Measurements from ENCODE around the gene CDH6.

Gene CDH6

DNA sequence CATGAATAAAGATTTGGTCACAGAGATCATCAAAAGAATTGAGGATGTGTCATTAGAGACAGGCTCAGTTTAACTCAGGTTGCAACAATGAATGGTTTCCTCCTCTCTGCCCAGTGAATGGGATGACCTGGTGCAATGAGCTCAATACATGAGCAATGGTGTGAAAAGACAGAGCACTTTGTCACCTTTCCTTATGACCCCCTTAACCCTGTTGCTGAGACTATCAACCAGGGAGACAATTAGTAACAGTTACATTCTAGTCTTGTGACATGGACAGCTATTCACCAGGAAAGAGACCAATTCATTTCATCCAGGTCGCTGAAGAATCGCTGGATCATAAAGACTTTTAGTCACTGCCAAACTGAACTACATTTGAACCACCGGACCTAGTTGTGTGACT lies 19.9 kb upstream of the CDH6 start:
- Histone ChIP-seq H3K27me3 (ENCODE audit: low read depth, low read length) (no peaks in the 10 kb centered on the region), H3K9me3 (ENCODE audit: control insufficient read depth in 1 of 2, low read length in 2 of 2) (no peaks in the 10 kb centered on the region), H3K27ac (ENCODE audit: low read length) (no peak overlapping the region), H3K4me3 (ENCODE audit: low read depth in 1 of 2, low read length in 2 of 2) (no peak overlapping the region), H3K4me1 (ENCODE audit: control insufficient read depth in 1 of 2, insufficient read depth in 2 of 2, low read length in 2 of 2) (no peaks in the 10 kb centered on the region), H3K36me3 (ENCODE audit: control insufficient read depth in 1 of 2, insufficient read depth in 2 of 2, low read length in 2 of 2) (no peaks in the 10 kb centered on the region)

- H3K9me3 ChIP-seq (ENCODE audit: control insufficient read depth in 1 of 2, low read length in 2 of 2): no peaks in the 10 kb centered on the region
- H3K27ac ChIP-seq (ENCODE audit: low read length): no peak overlapping the region
- H3K4me3 ChIP-seq (ENCODE audit: low read depth in 1 of 2, low read length in 2 of 2): no peak overlapping the region
- no peaks in the 10 kb centered on the region for H3K36me3 ChIP-seq (ENCODE audit: control insufficient read depth in 1 of 2, insufficient read depth in 2 of 2, low read length in 2 of 2)
- no peaks in the 10 kb centered on the region for H3K27me3 ChIP-seq (ENCODE audit: low read depth, low read length)
- no peaks in the 10 kb centered on the region for H3K4me1 ChIP-seq (ENCODE audit: control insufficient read depth in 1 of 2, insufficient read depth in 2 of 2, low read length in 2 of 2)
Observed at GRCh38 chr5:31181376-31181987, 12.0 kb upstream of the CDH6 start.

DNA sequence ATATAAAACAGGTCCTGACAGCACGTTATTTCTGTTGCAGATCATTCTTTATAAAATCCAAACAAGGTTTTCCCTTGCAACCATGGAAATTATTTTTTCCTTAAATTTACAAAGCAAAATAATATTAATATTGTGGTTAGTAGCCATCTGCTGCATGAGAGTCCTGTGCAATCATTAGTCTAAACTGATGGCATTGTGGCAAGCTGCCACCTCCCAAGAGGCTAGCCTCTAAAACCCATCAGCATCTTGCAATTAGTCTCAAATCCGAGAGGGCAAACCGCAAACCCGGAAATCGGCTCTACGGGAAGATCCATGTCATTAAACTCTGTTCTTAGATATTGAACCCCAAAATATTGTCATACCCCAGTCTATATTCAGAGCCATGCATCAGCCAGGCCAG lies 11.3 kb upstream of the CDH6 start:
- Histone ChIP-seq H3K27ac (ENCODE audit: low read length) (no peak overlapping the region), H3K4me1 (ENCODE audit: control insufficient read depth in 1 of 2, insufficient read depth in 2 of 2, low read length in 2 of 2) (no peaks in the 10 kb centered on the region), H3K9me3 (ENCODE audit: control insufficient read depth in 1 of 2, low read length in 2 of 2) (no peaks in the 10 kb centered on the region), H3K36me3 (ENCODE audit: control insufficient read depth in 1 of 2, insufficient read depth in 2 of 2, low read length in 2 of 2) (no peaks in the 10 kb centered on the region), H3K27me3 (ENCODE audit: low read depth, low read length) (no peaks in the 10 kb centered on the region), H3K4me3 (ENCODE audit: low read depth in 1 of 2, low read length in 2 of 2) (no peak overlapping the region)

DNA sequence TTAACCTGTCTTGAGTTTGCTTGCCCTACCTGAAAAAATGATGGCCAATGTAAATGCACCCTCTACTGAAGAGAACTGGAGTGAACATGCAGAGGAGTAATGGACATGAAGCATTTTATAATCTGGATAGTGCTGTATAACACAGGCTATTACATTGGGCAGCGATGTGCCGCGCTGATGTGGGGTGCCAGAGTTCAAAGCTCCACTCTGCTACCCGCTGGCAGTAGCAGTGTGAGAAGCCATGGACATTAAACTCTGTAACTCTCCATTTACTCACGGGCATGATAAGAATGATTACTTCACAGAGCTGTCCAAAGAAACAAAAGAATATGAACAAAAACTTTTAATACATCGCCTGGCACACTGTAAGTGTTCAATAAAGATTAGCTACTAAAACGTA lies 7.5 kb upstream of the CDH6 start:
- H3K4me3 ChIP-seq (ENCODE audit: low read depth in 1 of 2, low read length in 2 of 2): no peak overlapping the region
- no peaks in the 10 kb centered on the region for H3K4me1 ChIP-seq (ENCODE audit: control insufficient read depth in 1 of 2, insufficient read depth in 2 of 2, low read length in 2 of 2)
- no peaks in the 10 kb centered on the region for H3K36me3 ChIP-seq (ENCODE audit: control insufficient read depth in 1 of 2, insufficient read depth in 2 of 2, low read length in 2 of 2)
- no peaks in the 10 kb centered on the region for H3K27me3 ChIP-seq (ENCODE audit: low read depth, low read length)
- H3K27ac ChIP-seq (ENCODE audit: low read length): no peak overlapping the region
- no peaks in the 10 kb centered on the region for H3K9me3 ChIP-seq (ENCODE audit: control insufficient read depth in 1 of 2, low read length in 2 of 2)

GRCh38 chr5:31186672-31187267 lies 6.7 kb upstream of the CDH6 start:
- no peaks in the 10 kb centered on the region for H3K36me3 ChIP-seq (ENCODE audit: control insufficient read depth in 1 of 2, insufficient read depth in 2 of 2, low read length in 2 of 2)
- H3K4me3 ChIP-seq (ENCODE audit: low read depth in 1 of 2, low read length in 2 of 2): no peak overlapping the region
- no peaks in the 10 kb centered on the region for H3K9me3 ChIP-seq (ENCODE audit: control insufficient read depth in 1 of 2, low read length in 2 of 2)
- no peaks in the 10 kb centered on the region for H3K27me3 ChIP-seq (ENCODE audit: low read depth, low read length)
- no peaks in the 10 kb centered on the region for H3K4me1 ChIP-seq (ENCODE audit: control insufficient read depth in 1 of 2, insufficient read depth in 2 of 2, low read length in 2 of 2)
- no peak overlapping the region for H3K27ac ChIP-seq (ENCODE audit: low read length)

- no peak overlapping the region for H3K4me3 ChIP-seq (ENCODE audit: low read depth in 1 of 2, low read length in 2 of 2)
- H3K27ac ChIP-seq (ENCODE audit: low read length): no peak overlapping the region
- peaks cover 4% of the 10 kb centered on the region for H3K27me3 ChIP-seq (ENCODE audit: low read depth, low read length)
- H3K36me3 ChIP-seq (ENCODE audit: control insufficient read depth in 1 of 2, insufficient read depth in 2 of 2, low read length in 2 of 2): no peaks in the 10 kb centered on the region
- no peaks in the 10 kb centered on the region for H3K9me3 ChIP-seq (ENCODE audit: control insufficient read depth in 1 of 2, low read length in 2 of 2)
- H3K4me1 ChIP-seq (ENCODE audit: control insufficient read depth in 1 of 2, insufficient read depth in 2 of 2, low read length in 2 of 2): no peaks in the 10 kb centered on the region
Observed at GRCh38 chr5:31187591-31187990, 5.9 kb upstream of the CDH6 start.

- no peaks in the 10 kb centered on the region for H3K9me3 ChIP-seq (ENCODE audit: control insufficient read depth in 1 of 2, low read length in 2 of 2)
- H3K36me3 ChIP-seq (ENCODE audit: control insufficient read depth in 1 of 2, insufficient read depth in 2 of 2, low read length in 2 of 2): no peaks in the 10 kb centered on the region
- H3K27ac ChIP-seq (ENCODE audit: low read length): no peak overlapping the region
- peaks cover 19% of the 10 kb centered on the region for H3K27me3 ChIP-seq (ENCODE audit: low read depth, low read length)
- no peak overlapping the region for H3K4me3 ChIP-seq (ENCODE audit: low read depth in 1 of 2, low read length in 2 of 2)
- H3K4me1 ChIP-seq (ENCODE audit: control insufficient read depth in 1 of 2, insufficient read depth in 2 of 2, low read length in 2 of 2): peaks cover 5 to 13% of the 10 kb centered on the region in 2 donors
Observed at GRCh38 chr5:31192442-31192841, 1.0 kb upstream of the CDH6 start.

- H3K27ac ChIP-seq (ENCODE audit: low read length): no peak overlapping the region
- peaks cover 5 to 13% of the 10 kb centered on the region in 2 donors for H3K4me1 ChIP-seq (ENCODE audit: control insufficient read depth in 1 of 2, insufficient read depth in 2 of 2, low read length in 2 of 2)
- H3K36me3 ChIP-seq (ENCODE audit: control insufficient read depth in 1 of 2, insufficient read depth in 2 of 2, low read length in 2 of 2): no peaks in the 10 kb centered on the region
- peak overlapping the region; percentile 31 to 65 for H3K4me3 ChIP-seq (ENCODE audit: low read depth in 1 of 2, low read length in 2 of 2)
- H3K9me3 ChIP-seq (ENCODE audit: control insufficient read depth in 1 of 2, low read length in 2 of 2): no peaks in the 10 kb centered on the region
- peaks cover 19% of the 10 kb centered on the region for H3K27me3 ChIP-seq (ENCODE audit: low read depth, low read length)
Observed at GRCh38 chr5:31193116-31193515, 370 bp upstream of the CDH6 start.

GRCh38 chr5:31194468-31194813 lies 955 bp downstream of the CDH6 start:
- Histone ChIP-seq H3K4me1 (ENCODE audit: control insufficient read depth in 1 of 2, insufficient read depth in 2 of 2, low read length in 2 of 2) (peaks cover 5 to 13% of the 10 kb centered on the region in 2 donors), H3K4me3 (ENCODE audit: low read depth in 1 of 2, low read length in 2 of 2) (peak overlapping the region; percentile 47 to 65), H3K36me3 (ENCODE audit: control insufficient read depth in 1 of 2, insufficient read depth in 2 of 2, low read length in 2 of 2) (no peaks in the 10 kb centered on the region), H3K27me3 (ENCODE audit: low read depth, low read length) (peaks cover 19% of the 10 kb centered on the region), H3K27ac (ENCODE audit: low read length) (no peak overlapping the region), H3K9me3 (ENCODE audit: control insufficient read depth in 1 of 2, low read length in 2 of 2) (no peaks in the 10 kb centered on the region)

GRCh38 chr5:31194892-31195555 lies 1.5 kb downstream of the CDH6 start:
- Histone ChIP-seq H3K4me1 (ENCODE audit: control insufficient read depth in 1 of 2, insufficient read depth in 2 of 2, low read length in 2 of 2) (peaks cover 5 to 13% of the 10 kb centered on the region in 2 donors), H3K27me3 (ENCODE audit: low read depth, low read length) (peaks cover 19% of the 10 kb centered on the region), H3K27ac (ENCODE audit: low read length) (no peak overlapping the region), H3K4me3 (ENCODE audit: low read depth in 1 of 2, low read length in 2 of 2) (peak overlapping the region; percentile 47 to 65), H3K36me3 (ENCODE audit: control insufficient read depth in 1 of 2, insufficient read depth in 2 of 2, low read length in 2 of 2) (no peaks in the 10 kb centered on the region), H3K9me3 (ENCODE audit: control insufficient read depth in 1 of 2, low read length in 2 of 2) (no peaks in the 10 kb centered on the region)

GRCh38 chr5:31196309-31196708 lies 2.8 kb downstream of the CDH6 start:
- peaks cover 5 to 13% of the 10 kb centered on the region in 2 donors for H3K4me1 ChIP-seq (ENCODE audit: control insufficient read depth in 1 of 2, insufficient read depth in 2 of 2, low read length in 2 of 2)
- no peaks in the 10 kb centered on the region for H3K9me3 ChIP-seq (ENCODE audit: control insufficient read depth in 1 of 2, low read length in 2 of 2)
- no peak overlapping the region for H3K4me3 ChIP-seq (ENCODE audit: low read depth in 1 of 2, low read length in 2 of 2)
- H3K27ac ChIP-seq (ENCODE audit: low read length): no peak overlapping the region
- H3K27me3 ChIP-seq (ENCODE audit: low read depth, low read length): peaks cover 19% of the 10 kb centered on the region
- no peaks in the 10 kb centered on the region for H3K36me3 ChIP-seq (ENCODE audit: control insufficient read depth in 1 of 2, insufficient read depth in 2 of 2, low read length in 2 of 2)

All from muscle layer of duodenum (tissue), 2 donors.